ENCODE measurements around the gene B3GNT2. TPM values are rescaled to one million over a fixed set of nuclear protein-coding genes. Genes with fewer than 3 reads are reported as not detected.

The B3GNT2 gene
- polyA plus RNA-seq, 1 donor from 2014 or later: 5.8 TPM

GRCh38 chr2:62217970-62218369, 22.1 kb downstream of the B3GNT2 start:
- Histone ChIP-seq H3K4me2 (ENCODE audit: low read length) (no peak overlapping the region), H3K9me3 (ENCODE audit: low read length) (no peaks in the 10 kb centered on the region), H3K36me3 (ENCODE audit: insufficient read depth, low read length) (no peaks in the 10 kb centered on the region)

GRCh38 chr2:62219407-62220159, 23.7 kb downstream of the B3GNT2 start:
- Histone ChIP-seq H3K79me2 (replicated peaks; ENCODE audit: insufficient read depth, low read length) (no peaks in the 10 kb centered on the region), H3K9me2 (ENCODE audit: insufficient read depth, low read length) (no peaks in the 10 kb centered on the region), H3K4me2 (ENCODE audit: low read length) (no peak overlapping the region), H3K36me3 (ENCODE audit: insufficient read depth, low read length) (no peaks in the 10 kb centered on the region), H3K4me3 (ENCODE audit: low read length) (no peak overlapping the region), H3K9me3 (ENCODE audit: low read length) (no peaks in the 10 kb centered on the region), H3F3A (ENCODE audit: insufficient read depth, low read length, poor library complexity, severe bottlenecking) (no peaks in the 10 kb centered on the region), H3K9ac (ENCODE audit: low read length) (no peak overlapping the region), H2AFZ (ENCODE audit: low read depth, low read length) (no peak overlapping the region), H4K20me1 (ENCODE audit: insufficient read depth) (no peaks in the 10 kb centered on the region), H3K27ac (ENCODE audit: low read length) (no peak overlapping the region), H3K27me3 (ENCODE audit: insufficient read depth, low read depth, low read length) (no peaks in the 10 kb centered on the region)
- TF ChIP-seq EZH2 (IDR thresholded peaks at IDR 0.05; ENCODE audit: borderline replicate concordance, insufficient read depth, low read length, poor library complexity, severe bottlenecking) (no peak), SMC3 (conservative IDR thresholded peaks at IDR 0.05; ENCODE audit: poor library complexity) (no peak), EP300 (conservative IDR thresholded peaks at IDR 0.05; ENCODE audit: poor library complexity, severe bottlenecking) (no peak), REST (IDR thresholded peaks at IDR 0.05; ENCODE audit: borderline replicate concordance) (no peak)

More at GRCh38 chr2:62217970-62218369, 22.1 kb downstream of the B3GNT2 start:
- Histone ChIP-seq H4K20me1 (ENCODE audit: insufficient read depth) (no peaks in the 10 kb centered on the region), H3K9ac (ENCODE audit: low read length) (no peak overlapping the region), H3K79me2 (replicated peaks; ENCODE audit: insufficient read depth, low read length) (no peaks in the 10 kb centered on the region), H2AFZ (ENCODE audit: low read depth, low read length) (no peak overlapping the region), H3K27me3 (ENCODE audit: insufficient read depth, low read depth, low read length) (no peaks in the 10 kb centered on the region), H3K4me3 (ENCODE audit: low read length) (no peak overlapping the region), H3K9me2 (ENCODE audit: insufficient read depth, low read length) (no peaks in the 10 kb centered on the region), H3K27ac (ENCODE audit: low read length) (no peak overlapping the region), H3F3A (ENCODE audit: insufficient read depth, low read length, poor library complexity, severe bottlenecking) (no peaks in the 10 kb centered on the region)
- TF ChIP-seq TAF1 (IDR thresholded peaks at IDR 0.05; ENCODE audit: low read depth): no peak
- TF ChIP-seq CTCF (IDR thresholded peaks at IDR 0.05; ENCODE audit: poor library complexity, severe bottlenecking): no peak
- TF ChIP-seq EZH2 (IDR thresholded peaks at IDR 0.05; ENCODE audit: borderline replicate concordance, insufficient read depth, low read length, poor library complexity, severe bottlenecking): no peak
- TF ChIP-seq EP300 (conservative IDR thresholded peaks at IDR 0.05; ENCODE audit: poor library complexity, severe bottlenecking): no peak
- TF ChIP-seq REST (IDR thresholded peaks at IDR 0.05; ENCODE audit: borderline replicate concordance): no peak
- TF ChIP-seq POLR2AphosphoS5 (IDR thresholded peaks at IDR 0.05): no peak
- TF ChIP-seq MXI1 (conservative IDR thresholded peaks at IDR 0.05; ENCODE audit: poor library complexity, severe bottlenecking): no peak
- TF ChIP-seq SMC3 (conservative IDR thresholded peaks at IDR 0.05; ENCODE audit: poor library complexity): no peak
- TF ChIP-seq RAD21 (conservative IDR thresholded peaks at IDR 0.05): no peak

All from neural cell (in vitro differentiated cells).